Measurements from ENCODE around the gene DISP2.

Gene DISP2

DNA sequence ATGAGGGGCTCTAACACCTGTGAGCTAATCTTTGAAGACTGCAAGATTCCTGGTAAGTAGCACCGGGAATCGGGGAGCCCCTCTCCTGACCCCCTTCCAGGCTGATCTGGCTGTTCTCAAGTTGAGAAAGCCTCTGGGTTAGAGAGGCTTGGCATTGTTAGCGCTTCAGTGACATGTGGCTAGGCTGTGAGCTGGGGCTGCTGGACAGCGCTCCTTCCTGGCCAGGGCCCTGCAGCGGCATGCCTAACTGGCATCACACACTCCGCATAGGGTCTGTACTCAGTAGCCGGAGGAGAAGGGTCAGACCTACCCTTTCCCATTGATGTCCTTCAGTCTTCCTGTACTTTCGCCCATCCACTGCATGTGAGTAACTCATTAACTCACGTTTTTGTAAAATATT lies 55.0 kb downstream of the DISP2 start:
- Histone ChIP-seq H3K9me3 (ENCODE audit: insufficient read depth, low read length) (no peaks in the 10 kb centered on the region), H4K20me1 (ENCODE audit: low read depth, low read length) (no peaks in the 10 kb centered on the region), H3K27me3 (ENCODE audit: low read length) (no peaks in the 10 kb centered on the region), H3K36me3 (ENCODE audit: low read length) (no peaks in the 10 kb centered on the region), H3K79me2 (ENCODE audit: insufficient read depth, low read length) (no peaks in the 10 kb centered on the region), H3K9ac (ENCODE audit: low read length) (no peak overlapping the region), H3K4me2 (ENCODE audit: low read depth, low read length, poor library complexity, severe bottlenecking) (no peak overlapping the region), H2AFZ (ENCODE audit: low read depth, low read length, severe bottlenecking) (no peak overlapping the region), H3K4me3 (ENCODE audit: insufficient read depth, low read length, poor library complexity, severe bottlenecking) (no peak overlapping the region), H3K9me2 (replicated peaks; ENCODE audit: insufficient read depth, low read length) (no peaks in the 10 kb centered on the region), H3K27ac (ENCODE audit: low read depth, low read length) (no peak overlapping the region), H3F3A (ENCODE audit: insufficient read depth) (no peaks in the 10 kb centered on the region)
- no peak for TF ChIP-seq EZH2phosphoT487 (conservative IDR thresholded peaks at IDR 0.05; ENCODE audit: low read length)
- TF ChIP-seq, protein P1, sequence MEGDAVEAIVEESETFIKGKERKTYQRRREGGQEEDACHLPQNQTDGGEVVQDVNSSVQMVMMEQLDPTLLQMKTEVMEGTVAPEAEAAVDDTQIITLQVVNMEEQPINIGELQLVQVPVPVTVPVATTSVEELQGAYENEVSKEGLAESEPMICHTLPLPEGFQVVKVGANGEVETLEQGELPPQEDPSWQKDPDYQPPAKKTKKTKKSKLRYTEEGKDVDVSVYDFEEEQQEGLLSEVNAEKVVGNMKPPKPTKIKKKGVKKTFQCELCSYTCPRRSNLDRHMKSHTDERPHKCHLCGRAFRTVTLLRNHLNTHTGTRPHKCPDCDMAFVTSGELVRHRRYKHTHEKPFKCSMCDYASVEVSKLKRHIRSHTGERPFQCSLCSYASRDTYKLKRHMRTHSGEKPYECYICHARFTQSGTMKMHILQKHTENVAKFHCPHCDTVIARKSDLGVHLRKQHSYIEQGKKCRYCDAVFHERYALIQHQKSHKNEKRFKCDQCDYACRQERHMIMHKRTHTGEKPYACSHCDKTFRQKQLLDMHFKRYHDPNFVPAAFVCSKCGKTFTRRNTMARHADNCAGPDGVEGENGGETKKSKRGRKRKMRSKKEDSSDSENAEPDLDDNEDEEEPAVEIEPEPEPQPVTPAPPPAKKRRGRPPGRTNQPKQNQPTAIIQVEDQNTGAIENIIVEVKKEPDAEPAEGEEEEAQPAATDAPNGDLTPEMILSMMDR (IDR thresholded peaks at IDR 0.05; ENCODE audit: insufficient read depth, low read length, poor library complexity, severe bottlenecking), result no peak

DNA sequence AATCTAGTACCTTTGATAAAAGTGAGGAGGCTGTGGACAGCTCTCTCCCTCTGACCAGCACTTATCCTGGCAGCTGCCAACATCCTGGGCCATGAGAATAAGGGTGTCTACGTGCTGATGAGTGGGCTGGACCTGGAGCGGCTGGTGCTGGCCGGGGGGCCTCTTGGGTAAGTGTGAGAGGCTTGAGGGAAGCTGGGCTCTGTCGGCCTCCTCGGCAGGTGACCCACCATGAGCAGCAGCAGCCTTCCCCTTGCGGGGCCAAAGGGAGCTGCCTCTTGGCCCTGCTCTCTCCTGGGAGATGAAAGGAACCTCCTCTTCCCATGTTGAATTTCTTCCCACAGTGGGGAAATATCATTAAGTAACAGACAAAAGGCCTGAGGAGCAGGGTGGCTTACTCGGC lies 56.8 kb downstream of the DISP2 start:
- H3K9ac ChIP-seq (ENCODE audit: low read length), result no peak overlapping the region
- H2AFZ ChIP-seq (ENCODE audit: low read depth, low read length, severe bottlenecking), result no peak overlapping the region
- no peaks in the 10 kb centered on the region for H3K9me3 ChIP-seq (ENCODE audit: insufficient read depth, low read length)
- H3K27me3 ChIP-seq (ENCODE audit: low read length), result no peaks in the 10 kb centered on the region
- no peaks in the 10 kb centered on the region for H3K36me3 ChIP-seq (ENCODE audit: low read length)
- H4K20me1 ChIP-seq (ENCODE audit: low read depth, low read length), result no peaks in the 10 kb centered on the region
- H3K27ac ChIP-seq (ENCODE audit: low read depth, low read length), result no peak overlapping the region
- no peak overlapping the region for H3K4me2 ChIP-seq (ENCODE audit: low read depth, low read length, poor library complexity, severe bottlenecking)
- no peaks in the 10 kb centered on the region for H3F3A ChIP-seq (ENCODE audit: insufficient read depth)
- TF ChIP-seq, protein P1 (IDR thresholded peaks at IDR 0.05; ENCODE audit: insufficient read depth, low read length, poor library complexity, severe bottlenecking), result no peak
- no peak for TF ChIP-seq EZH2phosphoT487 (conservative IDR thresholded peaks at IDR 0.05; ENCODE audit: low read length)
- H3K4me3 ChIP-seq (ENCODE audit: insufficient read depth, low read length, poor library complexity, severe bottlenecking), result no peak overlapping the region
- H3K79me2 ChIP-seq (ENCODE audit: insufficient read depth, low read length), result no peaks in the 10 kb centered on the region
- no peaks in the 10 kb centered on the region for H3K9me2 ChIP-seq (replicated peaks; ENCODE audit: insufficient read depth, low read length)

DNA sequence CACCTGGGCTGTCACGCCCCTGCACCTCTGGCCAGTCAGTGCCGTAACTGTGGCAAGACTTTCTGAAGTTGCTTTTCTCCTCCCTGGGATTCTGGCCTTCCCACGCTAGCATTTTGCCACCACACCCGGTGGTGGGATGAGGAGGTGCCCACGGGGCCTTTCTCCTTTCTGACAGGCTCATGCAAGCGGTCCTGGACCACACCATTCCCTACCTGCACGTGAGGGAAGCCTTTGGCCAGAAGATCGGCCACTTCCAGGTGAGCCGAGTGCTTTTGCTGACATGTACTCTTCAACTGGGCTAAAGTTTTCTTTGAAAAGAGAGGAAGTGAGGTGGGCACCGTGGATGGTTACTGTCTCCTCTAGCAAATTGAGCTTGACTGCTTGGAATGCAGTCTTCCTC lies 57.2 kb downstream of the DISP2 start:
- Histone ChIP-seq H3K27ac (ENCODE audit: low read depth, low read length) (no peak overlapping the region), H3K4me3 (ENCODE audit: insufficient read depth, low read length, poor library complexity, severe bottlenecking) (no peak overlapping the region), H3K27me3 (ENCODE audit: low read length) (no peaks in the 10 kb centered on the region), H3K79me2 (ENCODE audit: insufficient read depth, low read length) (no peaks in the 10 kb centered on the region), H3K4me2 (ENCODE audit: low read depth, low read length, poor library complexity, severe bottlenecking) (no peak overlapping the region), H3K36me3 (ENCODE audit: low read length) (no peaks in the 10 kb centered on the region), H3K9me3 (ENCODE audit: insufficient read depth, low read length) (no peaks in the 10 kb centered on the region), H4K20me1 (ENCODE audit: low read depth, low read length) (no peaks in the 10 kb centered on the region), H3K9ac (ENCODE audit: low read length) (no peak overlapping the region), H3K9me2 (replicated peaks; ENCODE audit: insufficient read depth, low read length) (no peaks in the 10 kb centered on the region), H3F3A (ENCODE audit: insufficient read depth) (no peaks in the 10 kb centered on the region), H2AFZ (ENCODE audit: low read depth, low read length, severe bottlenecking) (no peak overlapping the region)
- TF ChIP-seq, protein P1 (IDR thresholded peaks at IDR 0.05; ENCODE audit: insufficient read depth, low read length, poor library complexity, severe bottlenecking), result no peak
- no peak for TF ChIP-seq EZH2phosphoT487 (conservative IDR thresholded peaks at IDR 0.05; ENCODE audit: low read length)
